ELF-1 (cell line): ENCODE results near the gene PISD.
"Not testable (repeated sequence)": the region's sequence is repeated elsewhere in the genome, so short reads cannot be mapped to it uniquely, and the experiment has no call there.

Source experiments
- DNase-seq: peaks from one replicate; pipeline ENCODE4 v3.0.0-alpha.2; 2016; ENCODE audit warnings: low read depth, low spot score

PISD gene

GRCh38 chr22:31610611-31611010, 51.4 kb downstream of the PISD start:
- no peak for DNase-seq

- DNase-seq, result no peak
Measured at GRCh38 chr22:31609716-31610115, 52.3 kb downstream of the PISD start.

GRCh38 chr22:31607696-31608095, 54.3 kb downstream of the PISD start:
- no peak for DNase-seq

GRCh38 chr22:31605851-31606585, 56.0 kb downstream of the PISD start:
- DNase-seq, result no peak

- DNase-seq, result no peak
Measured at GRCh38 chr22:31604746-31605705, 57.0 kb downstream of the PISD start.

GRCh38 chr22:31604137-31604705, 57.8 kb downstream of the PISD start:
- no peak for DNase-seq

GRCh38 chr22:31603574-31603973, 58.4 kb downstream of the PISD start:
- DNase-seq, result no peak

GRCh38 chr22:31603081-31603525, 58.9 kb downstream of the PISD start:
- no peak for DNase-seq

- peak; percentile 90 for DNase-seq
Measured at GRCh38 chr22:31602259-31602952, 59.6 kb downstream of the PISD start.

GRCh38 chr22:31595271-31595670, 66.7 kb downstream of the PISD start:
- DNase-seq, result no peak

GRCh38 chr22:31590161-31590560, 71.9 kb downstream of the PISD start:
- DNase-seq, result not testable (repeated sequence)

GRCh38 chr22:31588970-31589675, 72.9 kb downstream of the PISD start:
- no peak for DNase-seq

GRCh38 chr22:31586137-31586920, 75.7 kb downstream of the PISD start:
- DNase-seq, result no peak

- no peak for DNase-seq
Measured at GRCh38 chr22:31585161-31585859, 76.7 kb downstream of the PISD start.

- DNase-seq, result no peak
Measured at GRCh38 chr22:31584804-31585160, 77.2 kb downstream of the PISD start.

- no peak for DNase-seq
Measured at GRCh38 chr22:31583861-31584485, 78.0 kb downstream of the PISD start.

- no peak for DNase-seq
Measured at GRCh38 chr22:31579835-31580242, 82.2 kb downstream of the PISD start.

GRCh38 chr22:31578171-31578570, 83.8 kb downstream of the PISD start:
- no peak for DNase-seq

GRCh38 chr22:31577711-31578110, 84.3 kb downstream of the PISD start:
- DNase-seq, result no peak
